ENCODE data around the gene TFF2. TPM values are rescaled to one million over a fixed set of nuclear protein-coding genes. Genes with fewer than 3 reads are reported as not detected.
A peak's percentile ranks its signal among the peaks of the same experiment; 100 is the strongest.

TFF2 gene
- total RNA-seq, 1 donor from 2014 or later = not detected

DNA sequence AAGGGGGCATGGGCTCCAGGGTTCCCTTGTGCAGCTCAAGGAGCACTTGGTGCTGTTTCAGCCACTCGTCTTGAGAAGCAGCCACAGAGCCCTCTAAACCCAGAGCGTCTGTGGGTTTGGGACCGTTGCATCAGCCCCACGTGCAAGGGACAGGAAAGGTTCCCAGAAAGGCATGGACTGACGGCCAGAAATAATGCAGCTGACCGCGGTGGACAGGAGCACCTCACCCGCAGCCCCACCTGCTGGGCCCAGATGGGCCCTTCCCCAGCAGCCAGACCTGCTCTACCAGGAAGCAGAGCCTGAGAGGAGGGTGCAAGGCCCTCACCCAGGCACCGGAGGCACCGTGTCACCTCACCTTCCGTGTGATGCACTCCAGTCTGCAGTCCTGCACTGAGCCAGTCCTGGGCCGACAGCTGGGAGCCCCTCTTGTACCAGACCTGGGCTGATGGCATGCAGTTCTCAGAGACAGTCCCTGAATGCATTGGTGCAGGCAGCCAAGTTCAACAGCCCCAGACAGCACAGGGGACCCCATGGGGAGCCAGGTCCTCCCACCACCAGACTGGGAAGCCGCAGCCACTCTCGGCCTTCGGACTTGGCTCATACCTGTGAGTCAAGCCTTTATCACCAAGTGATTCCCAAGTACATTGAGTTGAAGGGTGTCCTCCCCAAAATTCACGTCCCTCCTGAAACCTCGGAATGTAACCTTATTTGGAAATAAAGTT is 30.8 kb downstream of the TFF2 start:
- intact Hi-C loops (cut with DNase I) = no loop called here
- H3K27me3 ChIP-seq = no peaks in the 10 kb centered on the region
- H3K4me3 ChIP-seq = no peak overlapping the region
- TF ChIP-seq POLR2A (IDR thresholded peaks at IDR 0.05) = no peak
- no peak for TF ChIP-seq POLR2AphosphoS5 (IDR thresholded peaks at IDR 0.05; ENCODE audit: insufficient read depth in 1 of 2, low read depth in 1 of 2)
- TF ChIP-seq, protein P1, sequence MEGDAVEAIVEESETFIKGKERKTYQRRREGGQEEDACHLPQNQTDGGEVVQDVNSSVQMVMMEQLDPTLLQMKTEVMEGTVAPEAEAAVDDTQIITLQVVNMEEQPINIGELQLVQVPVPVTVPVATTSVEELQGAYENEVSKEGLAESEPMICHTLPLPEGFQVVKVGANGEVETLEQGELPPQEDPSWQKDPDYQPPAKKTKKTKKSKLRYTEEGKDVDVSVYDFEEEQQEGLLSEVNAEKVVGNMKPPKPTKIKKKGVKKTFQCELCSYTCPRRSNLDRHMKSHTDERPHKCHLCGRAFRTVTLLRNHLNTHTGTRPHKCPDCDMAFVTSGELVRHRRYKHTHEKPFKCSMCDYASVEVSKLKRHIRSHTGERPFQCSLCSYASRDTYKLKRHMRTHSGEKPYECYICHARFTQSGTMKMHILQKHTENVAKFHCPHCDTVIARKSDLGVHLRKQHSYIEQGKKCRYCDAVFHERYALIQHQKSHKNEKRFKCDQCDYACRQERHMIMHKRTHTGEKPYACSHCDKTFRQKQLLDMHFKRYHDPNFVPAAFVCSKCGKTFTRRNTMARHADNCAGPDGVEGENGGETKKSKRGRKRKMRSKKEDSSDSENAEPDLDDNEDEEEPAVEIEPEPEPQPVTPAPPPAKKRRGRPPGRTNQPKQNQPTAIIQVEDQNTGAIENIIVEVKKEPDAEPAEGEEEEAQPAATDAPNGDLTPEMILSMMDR (IDR thresholded peaks at IDR 0.05) = no peak
- DNase-seq (ENCODE audit: extremely low spot score in 2 of 2) = no peak
- H3K36me3 ChIP-seq = no peaks in the 10 kb centered on the region
- no peak overlapping the region for H3K27ac ChIP-seq
- no peaks in the 10 kb centered on the region for H3K9me3 ChIP-seq
- no peaks in the 10 kb centered on the region for H3K4me1 ChIP-seq

GRCh38 chr21:42319376-42319775 is 31.4 kb downstream of the TFF2 start:
- H3K27ac ChIP-seq = no peak overlapping the region
- intact Hi-C loops (cut with DNase I) = no loop called here
- no peaks in the 10 kb centered on the region for H3K27me3 ChIP-seq
- DNase-seq (ENCODE audit: extremely low spot score in 2 of 2) = no peak
- no peaks in the 10 kb centered on the region for H3K36me3 ChIP-seq
- H3K4me1 ChIP-seq = no peaks in the 10 kb centered on the region
- TF ChIP-seq POLR2AphosphoS5 (IDR thresholded peaks at IDR 0.05; ENCODE audit: insufficient read depth in 1 of 2, low read depth in 1 of 2) (no peak), POLR2A (IDR thresholded peaks at IDR 0.05) (no peak)
- TF ChIP-seq, protein P1 (IDR thresholded peaks at IDR 0.05) = no peak
- no peak overlapping the region for H3K4me3 ChIP-seq
- H3K9me3 ChIP-seq = no peaks in the 10 kb centered on the region

DNA sequence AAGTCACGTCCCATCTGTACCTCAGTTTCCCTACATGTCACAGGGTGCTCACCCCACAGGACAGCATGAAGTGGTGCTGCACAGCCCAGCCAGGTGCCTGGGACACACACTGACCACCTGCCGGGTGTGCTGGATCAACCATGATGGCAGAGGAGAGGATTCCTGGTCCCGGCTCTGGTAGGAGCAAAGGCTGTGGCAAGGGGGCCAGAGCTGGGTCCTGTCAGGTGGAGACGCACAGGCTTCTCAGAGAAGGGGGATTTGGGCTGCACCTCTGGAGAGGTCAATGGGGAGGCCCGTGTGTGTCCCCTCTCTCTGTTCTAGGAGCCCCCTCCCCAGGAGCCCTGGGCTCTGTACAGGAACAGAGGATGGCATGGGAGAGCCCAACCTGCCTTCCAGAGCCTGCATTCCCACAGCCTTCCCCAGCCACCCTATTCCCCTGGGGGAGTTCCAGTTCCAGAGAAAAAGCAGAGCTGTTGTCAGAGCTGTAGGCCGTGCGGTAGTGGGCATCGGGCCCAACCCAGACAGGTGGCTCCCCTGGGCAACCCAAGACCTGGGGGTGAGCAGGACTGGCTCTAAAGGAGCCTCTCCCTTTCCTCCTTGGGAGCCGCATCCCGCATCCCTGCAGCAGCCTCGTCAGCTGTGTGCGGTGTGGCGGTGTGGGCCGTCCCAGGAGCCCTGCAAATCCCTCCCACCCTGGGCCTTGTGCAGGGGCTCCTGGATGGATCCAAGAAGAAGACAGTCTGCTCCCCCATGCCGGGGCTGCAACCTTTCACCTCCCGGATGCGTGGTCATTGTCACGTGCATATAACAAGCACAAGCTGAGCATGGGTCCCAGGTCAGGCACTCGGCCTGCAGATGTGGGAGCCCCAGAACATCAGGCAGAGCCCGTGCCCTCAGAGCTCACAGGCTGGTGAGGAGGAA is 32.7 kb downstream of the TFF2 start:
- Histone ChIP-seq H3K9me3 (no peaks in the 10 kb centered on the region), H3K4me1 (no peaks in the 10 kb centered on the region), H3K36me3 (no peaks in the 10 kb centered on the region), H3K4me3 (no peak overlapping the region), H3K27ac (no peak overlapping the region), H3K27me3 (no peaks in the 10 kb centered on the region)
- intact Hi-C loops (cut with DNase I) = no loop called here
- TF ChIP-seq, protein P1 (IDR thresholded peaks at IDR 0.05) = no peak
- TF ChIP-seq POLR2A (IDR thresholded peaks at IDR 0.05) (no peak), POLR2AphosphoS5 (IDR thresholded peaks at IDR 0.05; ENCODE audit: insufficient read depth in 1 of 2, low read depth in 1 of 2) (no peak)
- DNase-seq (ENCODE audit: extremely low spot score in 2 of 2) = peak in 1 of 2 donors; percentile 92

DNA sequence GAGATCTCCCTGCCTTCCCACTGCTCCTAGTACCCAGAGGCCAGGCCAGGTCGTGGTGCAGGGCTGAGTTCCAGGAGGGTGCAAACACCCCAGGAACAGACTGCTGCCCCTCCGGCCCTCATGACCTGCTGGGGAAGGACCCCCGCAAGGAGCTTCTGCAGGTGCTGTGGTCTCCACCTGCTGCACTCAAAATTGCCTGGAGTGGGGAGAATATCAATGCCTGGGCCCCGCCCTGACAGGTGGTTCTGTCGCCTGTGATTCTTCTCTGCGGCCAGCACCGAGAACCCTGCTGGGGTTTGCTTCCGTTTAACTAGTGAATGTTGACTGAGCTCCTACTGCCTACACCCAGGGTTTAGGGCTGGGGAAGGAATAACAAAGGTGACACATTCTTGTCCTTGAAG is 33.5 kb downstream of the TFF2 start:
- TF ChIP-seq POLR2AphosphoS5 (IDR thresholded peaks at IDR 0.05; ENCODE audit: insufficient read depth in 1 of 2, low read depth in 1 of 2) (no peak), POLR2A (IDR thresholded peaks at IDR 0.05) (no peak)
- TF ChIP-seq, protein P1 (IDR thresholded peaks at IDR 0.05) = no peak
- no peaks in the 10 kb centered on the region for H3K36me3 ChIP-seq
- H3K9me3 ChIP-seq = no peaks in the 10 kb centered on the region
- H3K27ac ChIP-seq = no peak overlapping the region
- intact Hi-C loops (cut with DNase I) = no loop called here
- H3K4me3 ChIP-seq = no peak overlapping the region
- H3K4me1 ChIP-seq = no peaks in the 10 kb centered on the region
- no peaks in the 10 kb centered on the region for H3K27me3 ChIP-seq
- no peak for DNase-seq (ENCODE audit: extremely low spot score in 2 of 2)

Data from vagina (tissue), 2 donors.